Measurements from ENCODE around the gene ADNP.

- TF ChIP-seq CTCF (IDR thresholded peaks at IDR 0.05), result no peak
- no peak for TF ChIP-seq POLR2A (IDR thresholded peaks at IDR 0.05)
Measured at GRCh38 chr20:50876816-50877215, 54.4 kb downstream of the ADNP start.
